Spleen (tissue), 7 donors: ENCODE measurements around the gene DENND1B.

Experiments used
- POLR2AphosphoS5 ChIP-seq, 3 donors: sonication (generic); formaldehyde crosslinking; IDR thresholded peaks; one replicate each; pipeline ENCODE4 v1.5.1; 2017; ENCODE audit warnings: antibody characterized with exemption in 3 of 3
- TF ChIP-seq, protein P1 (sequence below), 11 experiments: fragments of 200-600 bp in 7 of 11; fragments of 450-650 bp in 4 of 11; sonication (generic) in 4 of 11; IDR thresholded peaks in 8 of 11; conservative IDR thresholded peaks in 3 of 11; 1 replicate in 7 of 11; 2 replicates in 4 of 11; pipeline versions ENCODE4 v1.4.0 to v1.8.0; 2016 to 2021; ENCODE audit warnings: antibody characterized with exemption in 11 of 11, inconsistent platforms in 4 of 11, mild to moderate bottlenecking in 1 of 11
- donor health status: DM: no; HTN: no; CAD: no; lungs with moderate emphysema.
- donor health status: DM: no; HTN: no; CAD: no.
- donor health status: DM: no; HTN: no; CAD: no.

DNA sequence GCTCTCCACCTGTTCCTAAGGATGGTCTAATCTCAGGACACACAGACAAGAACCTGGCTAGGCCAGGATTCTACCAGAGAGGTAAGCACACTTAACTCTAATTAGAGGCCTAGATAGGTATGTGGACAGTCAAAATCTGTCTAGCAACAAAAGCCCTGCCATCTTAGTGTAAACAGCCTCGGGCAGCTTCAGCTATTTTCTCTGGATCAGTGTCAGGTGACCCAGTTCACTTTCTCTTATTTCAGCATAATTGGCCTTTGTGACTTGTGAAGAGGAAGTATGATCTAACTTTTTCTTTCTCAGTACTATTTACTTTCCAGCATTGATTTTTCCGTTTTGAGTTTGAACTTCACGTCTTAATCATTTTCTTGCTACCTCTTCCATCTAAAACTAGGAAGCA lies 289.5 kb downstream of the DENND1B start:
- TF ChIP-seq, protein P1, sequence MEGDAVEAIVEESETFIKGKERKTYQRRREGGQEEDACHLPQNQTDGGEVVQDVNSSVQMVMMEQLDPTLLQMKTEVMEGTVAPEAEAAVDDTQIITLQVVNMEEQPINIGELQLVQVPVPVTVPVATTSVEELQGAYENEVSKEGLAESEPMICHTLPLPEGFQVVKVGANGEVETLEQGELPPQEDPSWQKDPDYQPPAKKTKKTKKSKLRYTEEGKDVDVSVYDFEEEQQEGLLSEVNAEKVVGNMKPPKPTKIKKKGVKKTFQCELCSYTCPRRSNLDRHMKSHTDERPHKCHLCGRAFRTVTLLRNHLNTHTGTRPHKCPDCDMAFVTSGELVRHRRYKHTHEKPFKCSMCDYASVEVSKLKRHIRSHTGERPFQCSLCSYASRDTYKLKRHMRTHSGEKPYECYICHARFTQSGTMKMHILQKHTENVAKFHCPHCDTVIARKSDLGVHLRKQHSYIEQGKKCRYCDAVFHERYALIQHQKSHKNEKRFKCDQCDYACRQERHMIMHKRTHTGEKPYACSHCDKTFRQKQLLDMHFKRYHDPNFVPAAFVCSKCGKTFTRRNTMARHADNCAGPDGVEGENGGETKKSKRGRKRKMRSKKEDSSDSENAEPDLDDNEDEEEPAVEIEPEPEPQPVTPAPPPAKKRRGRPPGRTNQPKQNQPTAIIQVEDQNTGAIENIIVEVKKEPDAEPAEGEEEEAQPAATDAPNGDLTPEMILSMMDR (IDR thresholded peaks at IDR 0.05 in 8 of 11, conservative IDR thresholded peaks at IDR 0.05 in 3 of 11): no peak
- TF ChIP-seq POLR2AphosphoS5 (IDR thresholded peaks at IDR 0.05): no peak
